Loucy (cell line): ENCODE results near the gene FOXJ3.

ENCODE experiments used
- CTCF ChIP-seq: fragments of 200-600 bp; sonication (generic); conservative IDR thresholded peaks from 2 replicates; pipeline ENCODE4 v1.5.1; 2014; ENCODE audit warnings: mild to moderate bottlenecking, antibody characterized with exemption, low read length
- EZH2phosphoT487 ChIP-seq: fragments of 200-600 bp; IDR thresholded peaks from 2 replicates; pipeline ENCODE4 v1.6.1; 2018; ENCODE audit warnings: antibody characterized with exemption, mild to moderate bottlenecking, moderate library complexity, borderline replicate concordance

- TF ChIP-seq CTCF: no peak
- TF ChIP-seq EZH2phosphoT487: no peak
These were observed 46.2 kb upstream of the FOXJ3 start for GRCh38 chr1:42381280-42381673.
